ENCODE measurements around the gene GNG2.

The GNG2 gene

DNA sequence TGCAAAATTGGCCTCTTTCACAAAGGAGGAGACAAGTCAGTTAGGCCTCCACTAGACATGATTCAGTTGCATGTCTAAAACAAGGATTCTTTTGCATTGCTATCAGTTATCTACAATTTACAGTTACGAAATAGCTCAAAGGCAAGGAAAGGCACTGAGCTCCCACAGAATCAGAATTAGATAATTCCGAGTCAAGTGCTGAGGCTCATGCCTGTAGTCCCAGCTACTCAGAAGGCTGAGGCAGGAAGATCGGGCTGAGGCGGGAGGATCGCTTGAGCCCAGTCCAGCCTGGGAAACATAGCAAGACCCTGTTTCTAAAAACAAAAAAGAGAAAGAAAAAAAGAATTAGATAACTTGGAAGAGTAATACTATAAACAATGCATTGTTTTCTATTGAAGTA, 116.7 kb downstream of the GNG2 start:
- Histone ChIP-seq H3K9me3 (ENCODE audit: insufficient read depth, low read length) (no peaks in the 10 kb centered on the region), H3K4me3 (ENCODE audit: insufficient read length, low read depth) (no peak overlapping the region), H3K36me3 (ENCODE audit: insufficient read depth, insufficient read length, low read length) (no peaks in the 10 kb centered on the region), H3K27me3 (ENCODE audit: insufficient read depth, insufficient read length) (peaks cover 6% of the 10 kb centered on the region), H3K4me1 (ENCODE audit: insufficient read depth, insufficient read length) (no peaks in the 10 kb centered on the region), H3K9ac (ENCODE audit: insufficient read length, low read depth) (no peak overlapping the region)
- DNase-seq (ENCODE audit: low read depth, low spot score), result no peak
- TF ChIP-seq SUZ12 (IDR thresholded peaks at IDR 0.05; ENCODE audit: extremely low read depth, insufficient read depth, insufficient read length) (no peak), ZNF274 (IDR thresholded peaks at IDR 0.05; ENCODE audit: low read depth, low read length) (no peak), YY1 (IDR thresholded peaks at IDR 0.05; ENCODE audit: insufficient read depth, insufficient read length) (no peak)

DNA sequence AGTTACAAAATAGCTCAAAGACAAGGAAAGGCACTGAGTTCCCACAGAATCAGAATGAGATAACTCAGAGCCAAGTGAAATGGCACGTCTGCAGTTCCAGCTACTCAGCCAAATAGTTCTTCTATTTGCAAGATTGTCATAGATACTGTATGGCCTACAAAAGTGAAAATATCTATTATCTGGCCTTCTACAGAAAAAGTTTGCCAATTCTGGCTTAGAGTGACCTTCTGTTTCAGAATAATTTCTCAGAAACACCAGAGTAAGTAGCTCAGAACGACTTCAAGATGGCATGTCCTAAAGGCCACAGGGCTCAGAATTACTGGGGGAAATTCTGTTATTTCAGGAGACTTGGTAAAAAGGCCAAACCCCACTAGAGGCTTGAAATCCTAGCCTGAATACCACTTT, 118.3 kb downstream of the GNG2 start:
- H3K9me3 ChIP-seq (ENCODE audit: insufficient read depth, low read length), result no peaks in the 10 kb centered on the region
- no peak overlapping the region for H3K4me3 ChIP-seq (ENCODE audit: insufficient read length, low read depth)
- no peaks in the 10 kb centered on the region for H3K36me3 ChIP-seq (ENCODE audit: insufficient read depth, insufficient read length, low read length)
- no peaks in the 10 kb centered on the region for H3K4me1 ChIP-seq (ENCODE audit: insufficient read depth, insufficient read length)
- no peak overlapping the region for H3K9ac ChIP-seq (ENCODE audit: insufficient read length, low read depth)
- H3K27me3 ChIP-seq (ENCODE audit: insufficient read depth, insufficient read length), result peaks cover 6% of the 10 kb centered on the region
- TF ChIP-seq ZNF274 (IDR thresholded peaks at IDR 0.05; ENCODE audit: low read depth, low read length) (no peak), SUZ12 (IDR thresholded peaks at IDR 0.05; ENCODE audit: extremely low read depth, insufficient read depth, insufficient read length) (no peak), YY1 (IDR thresholded peaks at IDR 0.05; ENCODE audit: insufficient read depth, insufficient read length) (no peak)
- no peak for DNase-seq (ENCODE audit: low read depth, low spot score)

DNA sequence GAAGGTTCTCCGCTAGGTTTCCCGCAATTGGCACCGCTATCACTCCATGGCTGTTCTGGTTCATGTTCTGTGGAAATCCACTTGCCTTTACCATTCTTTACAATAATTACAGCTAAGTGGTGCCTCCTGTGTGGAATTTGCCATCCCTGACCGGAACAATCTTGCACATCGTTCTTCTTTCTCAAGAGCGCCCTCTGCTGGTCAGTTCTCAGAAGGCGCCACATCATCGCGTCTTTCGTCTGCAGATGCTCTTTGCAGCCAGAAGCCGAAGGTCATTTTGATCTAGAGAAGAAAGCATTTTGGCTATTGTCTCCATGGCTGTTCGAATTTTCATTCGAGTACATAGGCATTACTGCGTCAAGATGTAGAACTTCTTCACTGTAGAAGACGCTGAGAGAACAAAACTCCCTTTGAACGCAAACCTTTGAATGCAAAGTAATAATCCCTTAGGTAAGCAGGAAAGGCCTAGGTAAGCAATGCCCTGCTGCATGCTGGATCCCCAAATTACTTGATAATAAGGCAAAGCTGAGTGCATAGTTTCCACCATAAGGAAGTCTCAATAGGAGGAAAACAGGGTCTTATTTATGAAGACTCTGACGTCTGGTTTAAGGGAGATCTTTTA, 118.8 kb downstream of the GNG2 start:
- TF ChIP-seq YY1 (IDR thresholded peaks at IDR 0.05; ENCODE audit: insufficient read depth, insufficient read length), result no peak
- TF ChIP-seq ZNF274 (IDR thresholded peaks at IDR 0.05; ENCODE audit: low read depth, low read length), result no peak
- peak; percentile 63 for DNase-seq (ENCODE audit: low read depth, low spot score)

DNA sequence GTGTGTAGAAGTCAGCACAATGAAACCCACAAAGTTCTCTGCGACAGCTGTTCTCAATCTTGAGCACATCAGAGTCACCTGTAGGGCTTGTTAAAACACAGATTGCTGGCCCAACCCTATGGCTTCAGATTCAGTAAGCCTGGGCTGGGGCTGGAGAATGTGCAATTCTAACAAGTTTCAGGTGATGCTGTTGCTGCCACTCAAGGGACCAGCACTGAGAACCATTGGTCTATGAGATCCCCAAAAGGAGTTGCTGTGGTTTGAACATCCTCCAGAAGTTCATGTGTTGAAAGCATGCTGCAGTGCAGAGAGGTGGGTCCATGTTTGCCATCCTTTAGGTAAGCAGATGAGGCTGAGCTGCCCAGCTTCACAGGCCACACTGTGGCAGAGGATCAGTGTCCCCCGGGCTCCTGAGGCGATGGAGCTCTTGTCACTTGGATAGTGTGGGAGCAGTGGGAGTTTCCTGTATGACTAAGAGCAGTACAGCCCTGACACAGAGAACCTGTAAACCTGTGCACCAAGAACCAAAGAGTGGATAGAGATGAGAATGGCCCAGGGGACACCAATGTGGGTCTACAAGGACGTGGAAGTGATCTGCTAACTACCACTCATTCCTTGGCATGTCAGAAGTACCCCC, 120.9 kb downstream of the GNG2 start:
- H3K27me3 ChIP-seq (ENCODE audit: insufficient read depth, insufficient read length), result peaks cover 6% of the 10 kb centered on the region
- no peak for TF ChIP-seq SUZ12 (IDR thresholded peaks at IDR 0.05; ENCODE audit: extremely low read depth, insufficient read depth, insufficient read length)
- no peak for TF ChIP-seq YY1 (IDR thresholded peaks at IDR 0.05; ENCODE audit: insufficient read depth, insufficient read length)
- DNase-seq (ENCODE audit: low read depth, low spot score), result no peak
- no peaks in the 10 kb centered on the region for H3K36me3 ChIP-seq (ENCODE audit: insufficient read depth, insufficient read length, low read length)
- no peaks in the 10 kb centered on the region for H3K9me3 ChIP-seq (ENCODE audit: insufficient read depth, low read length)
- H3K4me1 ChIP-seq (ENCODE audit: insufficient read depth, insufficient read length), result no peaks in the 10 kb centered on the region
- H3K9ac ChIP-seq (ENCODE audit: insufficient read length, low read depth), result no peak overlapping the region
- H3K4me3 ChIP-seq (ENCODE audit: insufficient read length, low read depth), result no peak overlapping the region

More for the DNA sequence above, 118.8 kb downstream of the GNG2 start:
- peaks cover 6% of the 10 kb centered on the region for H3K27me3 ChIP-seq (ENCODE audit: insufficient read depth, insufficient read length)
- H3K4me1 ChIP-seq (ENCODE audit: insufficient read depth, insufficient read length), result no peaks in the 10 kb centered on the region
- no peak overlapping the region for H3K4me3 ChIP-seq (ENCODE audit: insufficient read length, low read depth)
- no peaks in the 10 kb centered on the region for H3K36me3 ChIP-seq (ENCODE audit: insufficient read depth, insufficient read length, low read length)
- no peaks in the 10 kb centered on the region for H3K9me3 ChIP-seq (ENCODE audit: insufficient read depth, low read length)
- H3K9ac ChIP-seq (ENCODE audit: insufficient read length, low read depth), result no peak overlapping the region

DNA sequence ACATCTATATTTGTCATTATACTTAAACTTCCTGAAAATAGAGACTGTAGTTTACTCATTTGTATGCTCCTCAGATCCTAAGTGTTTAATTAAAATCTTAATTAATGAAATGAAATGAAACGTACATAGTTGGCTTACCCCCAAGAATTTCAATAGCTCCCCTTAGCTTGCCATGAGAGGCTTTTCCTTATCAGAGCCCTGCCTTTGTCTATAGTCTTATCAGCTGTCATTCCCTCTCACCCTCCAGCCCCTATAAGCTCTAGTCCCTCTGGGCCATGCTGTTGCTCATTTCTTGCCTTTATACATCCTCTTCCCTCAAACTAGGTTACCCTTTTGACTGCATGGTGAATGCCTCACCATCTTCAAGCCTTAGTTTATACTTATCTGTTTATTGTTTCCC, 127.8 kb downstream of the GNG2 start:
- Histone ChIP-seq H3K27me3 (ENCODE audit: insufficient read depth, insufficient read length) (no peaks in the 10 kb centered on the region), H3K4me1 (ENCODE audit: insufficient read depth, insufficient read length) (no peaks in the 10 kb centered on the region), H3K9me3 (ENCODE audit: insufficient read depth, low read length) (no peaks in the 10 kb centered on the region), H3K36me3 (ENCODE audit: insufficient read depth, insufficient read length, low read length) (peaks cover 20% of the 10 kb centered on the region), H3K4me3 (ENCODE audit: insufficient read length, low read depth) (no peak overlapping the region), H3K9ac (ENCODE audit: insufficient read length, low read depth) (no peak overlapping the region)
- TF ChIP-seq ZNF274 (IDR thresholded peaks at IDR 0.05; ENCODE audit: low read depth, low read length), result no peak
- no peak for TF ChIP-seq YY1 (IDR thresholded peaks at IDR 0.05; ENCODE audit: insufficient read depth, insufficient read length)
- no peak for TF ChIP-seq SUZ12 (IDR thresholded peaks at IDR 0.05; ENCODE audit: extremely low read depth, insufficient read depth, insufficient read length)
- DNase-seq (ENCODE audit: low read depth, low spot score), result no peak

DNA sequence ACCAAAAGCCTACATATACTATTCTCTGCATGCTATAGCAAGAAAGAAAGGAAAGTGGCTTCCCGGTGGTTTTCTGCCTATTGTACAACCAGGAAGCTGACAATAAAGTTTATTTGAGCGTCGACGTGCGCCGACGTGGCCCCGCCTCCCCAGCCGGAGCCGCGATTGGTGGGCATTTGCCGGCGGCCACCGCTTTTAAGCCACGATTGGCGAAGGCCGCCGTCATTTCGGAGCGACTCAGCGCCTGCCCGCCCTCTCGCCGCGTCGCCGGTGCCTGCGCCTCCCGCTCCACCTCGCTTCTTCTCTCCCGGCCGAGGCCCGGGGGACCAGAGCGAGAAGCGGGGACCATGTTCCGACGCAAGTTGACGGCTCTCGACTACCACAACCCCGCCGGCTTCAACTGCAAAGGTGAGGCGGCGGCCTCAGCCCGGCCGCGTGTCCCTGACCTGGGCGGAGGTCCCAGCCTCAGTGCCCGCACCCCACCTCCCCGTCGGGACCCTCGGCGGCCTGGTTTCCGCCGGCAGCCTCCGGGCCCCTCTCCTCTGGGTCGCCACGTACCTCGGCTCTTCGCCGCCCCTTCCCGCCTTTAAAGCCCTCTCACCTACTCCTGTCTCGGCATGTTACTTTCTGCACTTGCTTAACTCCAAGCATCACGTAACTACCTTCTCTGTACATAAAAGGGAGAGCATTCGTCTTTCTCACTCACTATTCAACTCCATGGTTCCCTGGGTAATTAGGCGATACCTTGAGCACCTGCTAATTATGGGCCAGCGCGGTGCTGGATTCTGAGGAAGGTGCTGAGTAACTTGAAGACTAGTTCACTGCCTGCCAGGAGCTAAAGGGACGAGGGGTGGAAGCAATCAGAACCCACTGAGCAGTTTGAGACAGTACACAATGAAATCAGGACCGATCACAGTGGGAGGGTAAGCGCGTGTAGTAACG, 129.2 kb downstream of the GNG2 start, which contains the start of gene RTRAF:
Gene RTRAF, plus strand, starts transcription at position 254 of the 942 bp plus-strand sequence. Its CDS starts 94 bp downstream, at position 348.
- Histone ChIP-seq H3K9ac (ENCODE audit: insufficient read length, low read depth) (peak within 1 kb of the TSS; percentile 92), H3K4me3 (ENCODE audit: insufficient read length, low read depth) (peak within 1 kb of the TSS; percentile 85), H3K36me3 (ENCODE audit: insufficient read depth, insufficient read length, low read length) (peaks cover 31% of the 10 kb centered on the region), H3K27me3 (ENCODE audit: insufficient read depth, insufficient read length) (no peaks in the 10 kb centered on the region), H3K4me1 (ENCODE audit: insufficient read depth, insufficient read length) (no peaks in the 10 kb centered on the region), H3K9me3 (ENCODE audit: insufficient read depth, low read length) (no peaks in the 10 kb centered on the region)
- TF ChIP-seq ZNF274 (IDR thresholded peaks at IDR 0.05; ENCODE audit: low read depth, low read length), result no peak
- TF ChIP-seq SUZ12 (IDR thresholded peaks at IDR 0.05; ENCODE audit: extremely low read depth, insufficient read depth, insufficient read length), result no peak
- no peak for TF ChIP-seq YY1 (IDR thresholded peaks at IDR 0.05; ENCODE audit: insufficient read depth, insufficient read length)
- DNase-seq (ENCODE audit: low read depth, low spot score), result peak; percentile 85

DNA sequence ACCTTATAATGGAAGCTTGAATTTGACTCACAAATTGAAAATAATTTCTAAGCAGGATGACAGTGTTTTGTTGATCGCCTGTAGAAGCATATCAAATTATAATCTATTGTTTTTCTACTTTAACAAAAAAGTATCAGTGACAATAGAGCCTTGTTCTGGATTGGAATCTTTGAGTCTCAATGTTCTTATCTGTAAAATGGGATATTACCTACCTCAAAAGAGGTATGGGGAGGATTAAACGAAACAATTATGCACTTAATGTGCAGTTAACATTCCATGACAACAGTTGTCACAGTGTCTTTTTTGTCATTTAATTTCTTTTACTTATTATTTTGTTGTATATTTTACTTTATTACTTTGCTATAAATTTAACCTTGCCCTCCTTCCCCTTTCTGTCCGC, 130.1 kb downstream of the GNG2 start:
- Histone ChIP-seq H3K9me3 (ENCODE audit: insufficient read depth, low read length) (no peaks in the 10 kb centered on the region), H3K27me3 (ENCODE audit: insufficient read depth, insufficient read length) (no peaks in the 10 kb centered on the region), H3K4me3 (ENCODE audit: insufficient read length, low read depth) (peak overlapping the region; percentile 85), H3K9ac (ENCODE audit: insufficient read length, low read depth) (peak overlapping the region; percentile 92), H3K4me1 (ENCODE audit: insufficient read depth, insufficient read length) (no peaks in the 10 kb centered on the region), H3K36me3 (ENCODE audit: insufficient read depth, insufficient read length, low read length) (peaks cover 40% of the 10 kb centered on the region)
- no peak for DNase-seq (ENCODE audit: low read depth, low spot score)
- TF ChIP-seq YY1 (IDR thresholded peaks at IDR 0.05; ENCODE audit: insufficient read depth, insufficient read length), result no peak
- no peak for TF ChIP-seq SUZ12 (IDR thresholded peaks at IDR 0.05; ENCODE audit: extremely low read depth, insufficient read depth, insufficient read length)
- TF ChIP-seq ZNF274 (IDR thresholded peaks at IDR 0.05; ENCODE audit: low read depth, low read length), result no peak
